HG03196 (cell line): Measurements from ENCODE around the gene APOBEC3C.
"Not testable (repeated sequence)": the region's sequence is repeated elsewhere in the genome, so short reads cannot be mapped to it uniquely, and the experiment has no call there.

Experiments
- ATAC-seq: cut with Tn5 transposase; IDR thresholded peaks from one replicate; pipeline ENCODE4 v1.9.1; 2021; ENCODE audit not compliant: unreplicated experiment

APOBEC3C gene

DNA sequence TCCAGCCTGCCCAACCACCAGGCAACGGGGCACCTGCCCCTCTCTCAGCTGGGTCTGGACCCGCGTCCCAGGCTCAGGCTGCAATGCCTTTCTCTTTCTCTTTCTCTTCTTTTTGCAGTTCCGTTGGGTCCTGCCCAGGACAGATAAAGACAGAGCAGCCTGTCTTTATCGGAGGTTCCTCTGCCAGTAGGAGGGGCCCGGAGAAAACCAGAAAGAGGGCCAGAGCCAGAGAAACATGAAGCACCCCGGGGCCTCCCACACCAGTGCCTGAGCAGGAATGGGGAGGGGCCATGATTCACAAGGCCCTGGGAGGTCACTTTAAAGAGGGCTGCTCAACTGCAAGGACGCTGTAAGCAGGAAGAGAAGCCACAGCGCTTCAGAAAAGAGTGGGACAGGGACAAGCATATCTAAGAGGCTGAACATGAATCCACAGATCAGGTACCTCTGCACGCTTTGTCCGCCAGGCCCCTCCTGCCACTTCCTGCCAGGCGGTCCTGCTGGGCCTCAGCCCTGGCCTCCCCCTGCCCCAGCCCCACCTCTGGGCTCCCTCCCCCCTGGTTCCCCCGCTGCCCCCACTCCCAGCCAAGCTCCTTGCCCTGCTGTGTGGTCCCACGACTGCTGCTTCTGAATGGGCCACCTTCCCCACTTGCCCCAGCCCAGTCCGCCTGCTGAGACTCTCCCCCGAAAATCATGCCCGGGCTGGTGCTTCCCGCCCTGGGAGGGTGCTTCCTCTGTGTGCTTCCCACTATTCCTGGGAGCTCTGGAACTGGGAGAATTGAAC lies at the start of gene APOBEC3C:
Gene APOBEC3C (plus strand): TSS at position 316 of the 781 bp plus-strand sequence. CDS start 106 bp downstream, at position 422.
- peak; percentile 83 for ATAC-seq

DNA sequence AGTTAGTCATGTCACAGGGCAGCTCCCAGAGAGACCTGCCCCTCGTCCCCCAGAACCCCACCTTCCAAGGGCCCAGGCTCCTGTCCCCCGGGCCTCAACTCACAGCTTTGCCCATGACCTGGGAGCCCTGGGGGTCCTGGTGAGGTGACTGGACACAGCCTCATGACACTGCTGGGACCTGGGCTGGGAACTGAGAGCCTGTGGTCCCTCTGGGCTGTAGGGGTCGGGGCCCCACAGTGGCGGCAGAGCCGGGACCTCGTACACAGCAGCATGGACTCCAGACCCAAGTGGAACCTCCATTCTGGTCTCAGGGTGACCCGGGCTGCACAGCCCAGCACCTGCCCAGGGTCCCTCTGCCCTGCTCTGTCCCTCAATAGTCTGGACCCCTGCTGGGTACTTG lies 49.8 kb upstream of the APOBEC3C start:
- no peak for ATAC-seq

DNA sequence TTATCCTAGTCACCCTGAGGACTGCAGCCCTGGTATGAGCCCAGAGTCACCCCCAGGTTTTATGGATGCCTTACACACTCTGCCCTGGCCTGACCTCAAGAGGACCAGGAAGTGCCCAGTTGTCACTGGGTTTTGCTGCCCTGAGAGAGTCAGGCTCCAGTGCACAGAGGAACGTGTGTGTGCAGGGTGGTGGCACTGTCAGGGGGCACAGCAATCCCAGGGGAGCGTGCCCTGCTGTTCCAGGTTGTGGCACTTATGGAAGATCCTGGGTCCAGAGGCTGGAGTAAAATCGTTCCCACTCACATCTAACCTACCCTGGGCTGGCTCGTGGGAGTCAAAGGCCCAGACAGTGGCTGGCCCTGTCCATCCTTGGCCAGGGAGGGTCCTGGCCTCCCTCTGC lies 49.1 kb upstream of the APOBEC3C start:
- no peak for ATAC-seq

DNA sequence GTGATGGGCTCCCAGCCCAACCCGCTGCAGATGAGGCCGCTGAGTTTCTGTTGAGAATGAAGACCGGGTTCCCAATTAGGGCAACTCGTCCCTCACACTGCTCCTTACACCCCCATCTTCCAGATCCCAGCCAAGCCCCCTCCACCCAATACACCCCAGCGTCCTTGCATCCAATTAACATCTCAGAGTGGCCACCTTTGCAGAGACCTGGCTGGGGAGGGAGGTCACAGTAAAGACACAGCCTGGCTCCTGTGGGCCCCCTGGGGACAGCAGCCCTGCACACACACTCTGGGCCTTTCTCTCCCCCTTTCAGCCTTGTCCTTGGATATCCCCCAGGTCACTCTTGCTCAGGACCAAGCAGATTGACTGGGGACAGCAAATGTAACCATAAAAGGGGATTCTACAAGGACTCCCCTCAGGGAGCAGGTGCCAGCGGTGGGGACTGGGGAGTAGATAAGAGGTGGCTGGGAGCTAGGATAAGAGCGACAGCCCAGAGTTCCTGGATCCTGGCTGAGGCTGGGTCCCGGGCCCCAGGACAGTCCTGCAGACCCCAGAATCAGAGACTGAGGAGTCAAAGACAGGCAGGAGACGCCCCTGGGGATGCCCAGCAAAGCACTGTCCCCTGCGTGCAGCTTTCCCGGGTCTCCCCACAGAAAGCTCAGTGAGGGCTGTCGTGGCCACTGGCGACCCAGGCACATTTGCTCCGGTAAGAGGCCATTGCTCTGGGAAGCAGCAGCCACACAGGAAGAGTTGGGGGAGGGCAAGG lies 48.3 kb upstream of the APOBEC3C start:
- ATAC-seq = no peak

DNA sequence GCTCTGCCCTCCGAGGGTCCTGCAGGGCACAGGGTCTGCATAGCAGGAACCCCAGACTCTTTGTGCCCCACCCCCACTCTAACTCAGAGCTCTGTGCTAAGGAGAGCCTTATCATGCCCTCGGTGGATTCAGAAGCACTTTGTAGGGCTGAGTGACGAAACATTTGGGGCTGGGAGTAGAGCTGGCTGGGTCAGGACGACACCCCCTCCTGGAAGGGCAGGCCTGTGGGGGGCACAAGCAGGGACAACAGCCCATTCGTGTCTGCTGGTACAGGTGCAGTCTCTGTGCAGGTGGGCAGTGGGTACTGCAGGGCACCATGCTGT lies 47.7 kb upstream of the APOBEC3C start:
- no peak for ATAC-seq

DNA sequence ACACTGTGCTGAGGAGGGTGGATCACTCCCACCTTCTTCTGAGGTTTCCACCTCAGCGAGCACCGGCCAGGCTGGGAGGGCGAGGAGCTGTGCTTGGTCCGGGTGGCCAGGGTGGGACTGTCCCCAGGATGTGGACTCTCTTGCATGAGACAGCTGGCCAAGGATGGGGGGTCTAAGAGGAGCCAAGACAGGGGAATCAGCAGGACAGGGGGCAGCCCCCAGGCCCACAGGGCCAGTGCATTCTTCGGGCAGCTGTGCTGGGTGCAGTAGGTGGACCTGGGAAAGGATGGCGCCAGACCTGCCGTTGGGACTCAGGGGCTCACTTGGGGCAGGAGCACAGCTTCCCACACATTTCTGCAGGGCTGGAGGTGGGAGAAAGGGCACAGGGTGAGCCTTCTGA lies 47.1 kb upstream of the APOBEC3C start:
- no peak for ATAC-seq

DNA sequence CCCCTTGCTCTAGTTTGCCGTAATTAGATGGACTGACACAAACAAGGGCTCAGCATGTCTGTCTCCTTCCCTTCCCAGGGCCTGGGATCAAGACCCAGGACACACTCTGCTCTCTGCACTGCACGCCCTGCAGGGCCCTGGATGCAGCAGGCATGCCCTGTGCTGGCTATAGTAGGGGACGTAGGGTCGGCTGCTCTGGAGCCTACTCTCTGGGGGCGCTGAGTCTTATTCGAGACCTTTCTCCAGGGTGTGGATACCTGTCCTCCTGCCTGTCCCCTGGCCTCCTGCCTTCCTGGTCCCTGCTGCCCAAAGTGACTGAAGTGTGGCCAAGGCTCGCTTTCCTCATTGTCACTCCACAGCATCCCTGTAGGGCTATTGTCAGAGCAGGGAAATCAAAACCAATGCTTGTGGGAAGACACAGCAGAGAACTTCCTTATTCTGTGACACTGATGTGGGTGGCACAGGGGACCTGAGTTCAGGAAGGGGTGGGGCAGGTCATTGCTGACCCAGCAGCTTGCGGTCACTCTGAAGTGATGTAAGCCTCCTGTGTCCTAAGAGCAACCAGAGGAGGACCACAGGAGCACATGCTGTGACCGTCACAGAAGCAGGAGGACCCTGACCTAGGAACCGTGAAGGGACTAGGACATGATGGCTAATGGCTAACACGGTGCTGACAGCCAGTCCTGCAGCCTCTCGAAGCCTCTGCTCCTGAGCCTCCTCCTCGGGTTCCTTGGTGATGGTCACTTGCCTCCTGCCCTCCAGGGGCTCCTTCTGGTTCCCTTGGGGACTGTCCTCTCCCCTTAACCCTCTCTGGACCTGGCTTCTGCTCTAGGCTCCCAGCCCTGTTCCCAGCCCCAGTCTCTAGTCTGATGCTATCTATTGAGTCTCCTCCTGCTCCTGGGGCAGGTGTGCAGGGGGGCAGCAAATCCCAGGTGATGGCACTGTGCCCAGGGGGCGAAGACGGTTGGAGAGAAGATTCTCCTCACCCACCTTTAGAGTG lies 46.3 kb upstream of the APOBEC3C start:
- no peak for ATAC-seq

DNA sequence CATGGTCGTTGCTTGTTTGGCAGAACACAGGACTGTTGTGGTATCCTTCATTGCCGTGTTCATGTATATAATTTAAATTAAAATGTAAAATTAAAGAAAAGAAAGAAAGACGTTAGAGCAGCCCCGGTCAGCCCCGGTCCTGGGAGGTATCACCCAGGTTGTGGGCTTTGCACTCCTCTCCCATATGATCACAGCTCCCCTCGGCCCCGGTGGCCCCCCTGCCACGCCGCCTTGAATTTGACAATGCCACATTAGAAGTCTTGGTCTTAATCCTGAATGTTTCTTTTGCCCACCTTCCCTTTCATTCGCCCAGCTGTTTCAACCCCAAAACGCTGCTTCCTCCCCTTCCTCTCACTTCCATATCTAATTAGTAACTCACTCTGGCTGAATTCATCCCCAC lies 45.3 kb upstream of the APOBEC3C start:
- ATAC-seq = no peak

DNA sequence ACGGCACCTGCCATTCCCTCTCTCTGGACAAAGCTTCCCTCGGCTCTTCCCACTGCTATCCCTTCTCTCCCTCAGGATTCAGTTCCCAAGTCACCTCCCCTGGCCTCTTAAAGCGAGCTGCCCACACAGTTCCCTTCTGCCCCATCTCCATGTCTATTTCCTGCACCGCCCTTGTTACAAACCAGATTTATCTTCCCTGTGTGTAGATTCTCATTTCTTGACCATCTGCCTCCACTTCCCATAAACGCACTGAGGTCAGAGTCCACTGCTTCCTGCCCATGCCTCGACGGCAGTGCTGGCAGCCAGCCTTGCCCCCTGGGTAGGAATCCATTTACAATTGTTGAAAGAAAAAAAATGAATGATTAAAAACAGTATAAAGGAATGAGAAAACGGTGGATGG lies 43.5 kb upstream of the APOBEC3C start:
- ATAC-seq = no peak

DNA sequence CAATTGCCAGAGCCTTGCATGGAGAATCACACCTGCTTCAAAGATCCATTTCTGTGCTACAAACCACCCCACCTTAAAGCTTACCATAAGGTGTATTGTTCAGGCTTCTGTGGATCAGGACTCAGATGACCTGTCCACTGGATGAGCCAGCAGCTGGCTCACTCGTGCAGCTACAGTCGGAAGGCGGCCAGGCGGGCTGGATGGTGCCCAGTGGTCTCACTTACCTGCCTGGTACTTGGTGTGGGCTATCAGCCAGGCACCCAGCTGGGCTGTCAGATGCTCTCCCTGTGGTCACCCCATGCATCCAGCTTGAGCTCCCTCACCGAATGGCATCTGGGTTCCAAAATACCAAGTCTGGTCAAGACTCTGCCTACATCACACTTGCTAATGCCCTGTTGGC lies 42.9 kb upstream of the APOBEC3C start:
- no peak for ATAC-seq

DNA sequence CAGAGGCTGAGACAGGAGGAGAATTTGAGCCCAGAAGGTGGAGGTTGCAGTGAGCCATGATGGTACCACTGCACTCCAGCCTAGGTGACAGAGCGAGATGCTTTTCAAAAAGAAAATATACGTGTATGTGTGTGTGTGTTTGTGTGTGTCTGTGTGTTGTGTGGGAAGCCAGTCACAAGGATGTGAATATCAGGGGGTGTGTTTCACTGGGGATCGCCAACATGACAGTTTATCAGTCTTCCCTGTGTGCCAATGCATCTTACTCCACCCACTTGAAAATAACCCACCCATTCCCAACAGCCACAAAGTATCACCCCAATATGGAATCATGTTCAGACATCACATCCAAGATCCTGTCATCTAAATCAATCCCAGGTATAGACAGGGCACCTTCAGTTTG lies 42.3 kb upstream of the APOBEC3C start:
- ATAC-seq = no peak

DNA sequence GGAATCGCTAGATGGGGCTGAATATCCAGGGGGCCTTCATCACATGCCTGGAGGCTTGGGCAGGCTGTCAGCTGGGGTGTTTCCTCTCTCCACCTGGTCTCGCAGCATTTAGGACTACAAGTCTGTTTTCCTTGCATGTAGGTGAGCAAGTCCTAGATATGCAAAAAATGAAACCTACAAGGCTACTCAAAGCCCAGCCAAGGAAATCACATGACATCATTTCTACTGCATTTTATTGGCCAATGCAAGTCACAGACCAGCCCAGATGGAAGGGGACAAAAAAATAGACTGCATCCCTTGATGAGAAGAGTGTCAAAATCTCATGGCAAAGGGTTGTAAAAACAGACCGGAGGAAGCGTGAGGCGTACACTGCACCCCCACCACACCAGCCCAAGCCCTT lies 41.5 kb upstream of the APOBEC3C start:
- no peak for ATAC-seq

DNA sequence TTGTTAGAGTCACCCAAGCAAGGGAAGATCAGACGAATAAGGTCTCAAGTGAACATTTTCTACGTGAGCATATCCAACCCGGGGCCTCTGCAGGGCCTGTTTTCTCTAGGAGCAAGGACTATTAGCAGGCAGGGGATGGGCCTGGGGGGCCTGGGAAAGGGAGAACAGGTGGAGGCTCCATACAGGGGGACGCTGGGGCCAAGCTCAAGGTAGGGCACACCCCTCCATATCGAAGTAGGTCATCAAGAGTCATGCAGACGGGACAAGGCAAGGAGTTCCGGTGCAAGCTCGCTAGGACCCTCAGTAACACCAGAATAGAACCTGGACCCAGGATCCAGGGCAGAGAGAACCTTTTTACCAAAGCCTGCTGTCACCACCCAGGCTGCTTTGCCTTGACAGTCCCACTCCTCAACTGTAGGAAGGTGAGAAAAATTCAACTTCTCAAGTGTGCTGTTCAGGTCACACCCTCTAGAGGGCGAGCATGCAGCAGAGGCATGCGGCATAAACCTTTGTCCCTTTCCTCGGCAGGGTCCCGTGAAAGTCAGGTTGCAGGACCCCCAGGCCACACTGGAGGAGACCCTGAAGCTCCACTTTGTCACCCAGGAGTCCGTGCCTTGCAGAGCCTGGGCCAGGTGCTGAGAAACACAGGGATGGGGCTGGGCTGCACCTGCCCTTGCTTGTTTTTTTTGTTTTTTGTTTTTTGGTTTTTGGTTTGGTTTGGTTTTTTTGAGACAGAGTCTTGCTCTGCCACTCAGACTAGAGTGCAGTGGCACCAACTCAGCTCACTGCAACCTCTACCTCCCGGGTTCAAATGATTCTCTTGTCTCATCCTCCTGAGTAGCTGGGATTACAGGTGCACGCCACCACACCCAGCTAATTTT lies 40.5 kb upstream of the APOBEC3C start:
- ATAC-seq = no peak

DNA sequence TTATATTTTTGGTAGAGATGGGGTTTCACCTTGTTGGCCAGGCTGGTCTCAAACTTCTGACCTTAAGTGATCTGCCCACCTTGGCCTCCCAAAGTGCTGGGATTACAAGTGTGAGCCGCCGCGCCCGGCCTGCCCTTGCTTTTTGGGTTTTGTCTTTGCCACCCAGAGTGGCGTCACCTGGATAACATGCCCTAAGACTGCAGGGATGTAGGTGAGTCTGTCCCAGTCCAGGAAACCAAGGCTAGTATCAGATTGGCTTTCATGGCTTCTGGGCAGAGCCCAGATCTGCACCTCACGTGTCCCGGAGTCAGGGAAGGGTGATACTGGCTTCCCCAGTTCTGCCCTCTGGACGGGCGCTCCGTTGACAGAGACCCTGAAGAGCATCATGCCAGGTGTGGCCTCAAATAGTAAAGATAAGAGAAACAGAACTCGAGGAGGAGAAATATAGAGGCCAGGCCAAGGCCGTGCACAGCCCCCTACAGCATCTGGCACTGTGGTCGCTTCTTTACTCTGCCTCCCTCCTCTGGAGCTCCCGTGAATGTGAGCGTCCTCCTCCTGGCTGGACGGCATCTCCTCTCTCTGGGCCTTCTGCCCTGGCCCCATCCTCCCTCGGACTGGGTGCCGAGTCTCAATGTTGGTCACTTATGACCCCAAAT lies 39.8 kb upstream of the APOBEC3C start:
- no peak for ATAC-seq

DNA sequence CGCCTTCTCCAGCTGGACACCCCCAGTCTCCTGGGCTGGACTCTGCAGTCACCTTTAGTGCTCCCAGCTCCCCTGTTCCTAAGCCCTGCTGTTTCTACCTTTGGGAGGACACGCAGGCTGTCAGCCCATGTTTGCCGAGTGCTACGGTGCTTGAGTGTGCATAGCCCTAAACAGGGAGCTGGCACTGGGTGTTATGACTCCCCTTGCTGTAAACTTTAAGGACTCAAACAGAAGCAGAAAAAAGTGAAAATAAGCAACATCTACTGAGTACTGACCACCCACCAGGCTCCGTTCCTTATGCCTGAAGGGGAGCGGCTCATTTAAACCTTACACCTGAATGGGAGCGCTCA lies 39.3 kb upstream of the APOBEC3C start:
- no peak for ATAC-seq

DNA sequence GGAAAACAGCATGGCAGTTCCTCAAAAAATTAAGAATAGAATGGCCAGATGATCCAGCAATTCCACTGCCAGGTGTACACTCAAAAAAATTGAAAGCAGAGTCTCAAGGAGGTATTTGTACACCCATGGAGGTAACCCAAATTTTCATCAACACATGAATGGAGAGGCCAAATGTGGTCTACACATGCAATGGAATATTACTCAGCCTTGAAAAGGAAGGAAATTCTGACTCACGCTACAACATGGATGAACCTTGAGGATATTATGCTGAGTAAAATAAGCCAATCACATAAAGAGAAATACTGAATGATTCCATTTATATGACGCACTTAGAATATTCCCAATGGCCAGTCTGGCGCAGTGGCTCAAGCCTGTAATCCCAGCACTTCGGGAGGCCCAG lies 36.8 kb upstream of the APOBEC3C start:
- not testable (repeated sequence) for ATAC-seq

DNA sequence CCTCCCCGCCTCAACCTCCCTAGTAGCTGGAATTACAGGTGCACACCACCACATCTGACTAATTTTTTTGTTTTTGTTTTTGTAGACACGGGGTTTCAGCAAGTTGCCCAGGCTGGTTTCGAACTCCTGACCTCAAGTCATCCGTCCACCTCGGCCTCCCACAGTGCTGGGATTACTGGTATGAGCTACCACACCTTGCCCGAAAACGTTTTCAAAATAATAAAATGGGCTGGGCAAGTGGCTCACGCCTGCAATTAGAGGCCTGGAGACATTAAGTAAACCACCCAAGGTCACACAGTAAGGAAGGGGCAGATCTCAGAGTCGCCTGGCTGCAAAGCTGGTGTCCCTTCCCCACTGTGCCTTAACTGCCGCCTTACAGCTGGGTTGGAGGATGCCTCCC lies 33.5 kb upstream of the APOBEC3C start:
- ATAC-seq = not testable (repeated sequence)

DNA sequence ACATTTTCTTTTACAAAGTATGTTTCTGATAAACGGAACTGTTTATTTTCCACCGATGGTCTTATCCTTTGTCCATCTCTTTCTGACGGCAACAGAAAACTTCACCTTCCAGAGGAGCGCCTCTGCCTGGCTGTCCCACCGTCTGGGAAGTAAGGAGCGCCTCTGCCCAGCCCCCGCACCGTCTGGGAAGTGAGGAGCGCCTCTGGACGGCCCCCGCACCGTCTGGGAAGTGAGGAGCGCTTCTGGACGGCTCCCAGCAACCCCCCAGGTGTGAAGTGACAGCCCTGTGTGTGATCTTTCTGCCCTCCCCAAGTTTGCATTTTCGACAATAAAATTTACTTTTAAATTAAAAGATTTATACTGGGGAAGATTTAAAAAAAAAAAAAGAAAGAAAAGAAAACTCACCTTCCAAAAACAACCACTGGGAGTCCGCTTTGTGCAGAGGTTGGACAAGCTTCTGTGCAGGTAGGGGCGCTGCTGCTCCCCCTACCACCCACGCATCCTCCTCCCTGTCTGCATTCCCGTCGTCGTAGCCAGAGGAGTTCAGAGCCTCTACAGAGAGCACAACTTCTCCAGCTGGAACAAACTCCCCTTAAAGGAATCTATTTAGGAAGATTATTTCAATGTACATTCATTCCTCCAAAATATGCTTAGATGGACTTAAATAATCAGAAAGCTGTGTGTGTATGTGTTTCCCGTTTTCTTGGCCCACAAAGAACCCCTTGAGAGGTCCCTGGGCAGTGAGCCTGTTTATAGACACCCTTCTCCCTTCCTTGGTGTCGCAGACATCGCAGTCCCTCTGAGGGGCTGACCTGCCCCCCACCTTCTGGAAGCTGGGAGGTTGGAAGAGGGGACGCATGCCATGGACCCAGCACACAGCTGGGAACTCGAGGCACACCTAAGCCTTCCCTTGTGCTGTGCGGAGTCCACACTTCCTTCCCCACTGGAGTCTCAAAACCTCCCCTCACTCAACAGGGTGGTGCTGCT lies 32.8 kb upstream of the APOBEC3C start:
- ATAC-seq = peak; percentile 2
